Stimulated activated CD8-positive, alpha-beta memory T cell treated with anti-CD3 and anti-CD28 coated beads, Interleukin-12 subunit alpha, Interleukin-12 subunit beta, amount 100 ng/mL, for 1 hour (primary cell): ENCODE results near the gene LRFN5.
"Not testable (repeated sequence)": the region's sequence is repeated elsewhere in the genome, so short reads cannot be mapped to it uniquely, and the experiment has no call there.

ENCODE experiments used
- DNase-seq: peaks from one replicate; pipeline ENCODE4 v3.0.0-alpha.2; 2020; ENCODE audit warnings: low read depth

The LRFN5 gene

GRCh38 chr14:41636492-41637392 lies 30.1 kb downstream of the LRFN5 start:
- DNase-seq: no peak

GRCh38 chr14:41641690-41642089 lies 35.0 kb downstream of the LRFN5 start:
- no peak for DNase-seq

- no peak for DNase-seq
Observed at GRCh38 chr14:41642367-41642766, 35.7 kb downstream of the LRFN5 start.

GRCh38 chr14:41642789-41643188 lies 36.1 kb downstream of the LRFN5 start:
- no peak for DNase-seq

- DNase-seq: no peak
Observed at GRCh38 chr14:41644606-41645005, 37.9 kb downstream of the LRFN5 start.

- DNase-seq: no peak
Observed at GRCh38 chr14:41650802-41651201, 44.1 kb downstream of the LRFN5 start.

GRCh38 chr14:41654196-41654595 lies 47.5 kb downstream of the LRFN5 start:
- DNase-seq: no peak

GRCh38 chr14:41662780-41663472 lies 56.2 kb downstream of the LRFN5 start:
- no peak for DNase-seq

- DNase-seq: no peak
Observed at GRCh38 chr14:41663473-41663850, 56.8 kb downstream of the LRFN5 start.

- no peak for DNase-seq
Observed at GRCh38 chr14:41666301-41666700, 59.6 kb downstream of the LRFN5 start.

GRCh38 chr14:41668356-41668755 lies 61.7 kb downstream of the LRFN5 start:
- DNase-seq: no peak

GRCh38 chr14:41673601-41674000 lies 66.9 kb downstream of the LRFN5 start:
- not testable (repeated sequence) for DNase-seq

- DNase-seq: not testable (repeated sequence)
Observed at GRCh38 chr14:41674511-41674971, 67.9 kb downstream of the LRFN5 start.

- no peak for DNase-seq
Observed at GRCh38 chr14:41699486-41699885, 92.8 kb downstream of the LRFN5 start.

GRCh38 chr14:41718477-41719166 lies 111.9 kb downstream of the LRFN5 start:
- DNase-seq: no peak

- no peak for DNase-seq
Observed at GRCh38 chr14:41739203-41739602, 132.5 kb downstream of the LRFN5 start.

GRCh38 chr14:41743140-41743539 lies 136.5 kb downstream of the LRFN5 start:
- DNase-seq: no peak

GRCh38 chr14:41749429-41749828 lies 142.8 kb downstream of the LRFN5 start:
- no peak for DNase-seq

- not testable (repeated sequence) for DNase-seq
Observed at GRCh38 chr14:41750575-41750974, 143.9 kb downstream of the LRFN5 start.

- no peak for DNase-seq
Observed at GRCh38 chr14:41758011-41758665, 151.5 kb downstream of the LRFN5 start.

GRCh38 chr14:41761204-41761603 lies 154.5 kb downstream of the LRFN5 start:
- no peak for DNase-seq

- no peak for DNase-seq
Observed at GRCh38 chr14:41766772-41767171, 160.1 kb downstream of the LRFN5 start.
